HL-60/S4 treated with phorbol 12-myristate 13-acetate at 8.2 ng/mL for 4 days and 3 days (cell line): ENCODE measurements around the gene FXYD4.

Experiments
- in situ Hi-C: fragments of 300-500 bp; cut with MboI; formaldehyde crosslinking; loops from 2 replicates; pipeline ENCODE4 v1.15.0; 2022; ENCODE audit warnings: low sequenced_read_pairs

The FXYD4 gene

GRCh38 chr10:43343126-43343525 lies 28.3 kb upstream of the FXYD4 start:
- in situ Hi-C loops, result no loop called here

GRCh38 chr10:43344051-43344450 lies 27.4 kb upstream of the FXYD4 start:
- in situ Hi-C loops, result no loop called here

- in situ Hi-C loops, result no loop called here
Observed at GRCh38 chr10:43347997-43348396, 23.4 kb upstream of the FXYD4 start.

GRCh38 chr10:43348511-43349312 lies 22.7 kb upstream of the FXYD4 start:
- in situ Hi-C loops, result no loop called here

- in situ Hi-C loops, result no loop called here
Observed at GRCh38 chr10:43350156-43350555, 21.3 kb upstream of the FXYD4 start.

- in situ Hi-C loops, result no loop called here
Observed at GRCh38 chr10:43350686-43351085, 20.8 kb upstream of the FXYD4 start.

- in situ Hi-C loops, result no loop called here
Observed at GRCh38 chr10:43351301-43351700, 20.1 kb upstream of the FXYD4 start.

- in situ Hi-C loops, result no loop called here
Observed at GRCh38 chr10:43352951-43353350, 18.5 kb upstream of the FXYD4 start.

- in situ Hi-C loops, result no loop called here
Observed at GRCh38 chr10:43353495-43354329, 17.7 kb upstream of the FXYD4 start.

GRCh38 chr10:43354330-43354635 lies 17.2 kb upstream of the FXYD4 start:
- in situ Hi-C loops, result no loop called here

- in situ Hi-C loops, result no loop called here
Observed at GRCh38 chr10:43354879-43355380, 16.5 kb upstream of the FXYD4 start.

GRCh38 chr10:43355749-43356371 lies 15.6 kb upstream of the FXYD4 start:
- in situ Hi-C loops, result no loop called here

- in situ Hi-C loops, result no loop called here
Observed at GRCh38 chr10:43360086-43360485, 11.3 kb upstream of the FXYD4 start.

GRCh38 chr10:43361547-43362190 lies 9.8 kb upstream of the FXYD4 start:
- in situ Hi-C loops, result no loop called here

GRCh38 chr10:43362191-43362839 lies 9.1 kb upstream of the FXYD4 start:
- in situ Hi-C loops, result no loop called here

GRCh38 chr10:43365001-43365400 lies 6.4 kb upstream of the FXYD4 start:
- in situ Hi-C loops, result no loop called here

- in situ Hi-C loops, result no loop called here
Observed at GRCh38 chr10:43369921-43370320, 1.5 kb upstream of the FXYD4 start.

- in situ Hi-C loops, result no loop called here
Observed at GRCh38 chr10:43370671-43371215, 693 bp upstream of the FXYD4 start.

GRCh38 chr10:43372765-43373361 lies 1.4 kb downstream of the FXYD4 start:
- in situ Hi-C loops, result no loop called here

- in situ Hi-C loops, result no loop called here
Observed at GRCh38 chr10:43373461-43373860, 2.0 kb downstream of the FXYD4 start.
